ENCODE results near the gene TIFAB. TPM values are rescaled to one million over a fixed set of nuclear protein-coding genes. Genes with fewer than 3 reads are reported as not detected.

The TIFAB gene
- total RNA-seq, 1 donor from 2014 or later: not detected

DNA sequence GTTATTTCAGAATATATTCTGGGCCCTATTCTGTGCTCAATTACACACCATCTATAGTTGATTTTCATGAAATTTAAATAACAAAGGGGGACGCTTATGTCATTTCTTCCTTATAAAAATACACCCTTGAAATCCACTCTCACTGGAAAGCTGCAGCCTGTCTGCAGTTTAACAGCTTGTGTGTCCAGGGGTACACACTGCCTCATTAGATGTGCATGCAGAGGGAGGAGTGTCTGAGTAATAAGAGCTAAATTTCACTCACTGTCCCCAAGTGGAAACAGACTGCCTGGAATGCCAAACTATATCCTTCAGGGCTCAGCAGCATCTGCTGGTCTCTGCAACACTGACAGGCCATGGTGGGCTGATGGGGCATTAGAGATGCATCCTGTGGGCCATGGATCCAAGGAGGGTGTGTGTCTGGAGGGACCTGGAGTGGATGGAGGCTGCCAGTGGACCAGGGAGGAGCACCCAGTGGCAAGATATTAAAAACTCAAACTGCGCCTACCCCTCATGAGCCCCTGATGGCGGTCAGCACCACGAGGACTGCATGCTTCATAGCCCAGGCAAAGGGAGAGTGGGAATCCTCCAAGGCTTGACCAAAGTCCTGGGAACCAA lies 15.8 kb upstream of the TIFAB start:
- TF ChIP-seq POLR2A (IDR thresholded peaks at IDR 0.05) (no peak), POLR2AphosphoS5 (IDR thresholded peaks at IDR 0.05; ENCODE audit: insufficient read depth in 1 of 2, low read depth in 1 of 2) (no peak), CTCF (IDR thresholded peaks at IDR 0.05) (no peak)
- Histone ChIP-seq H3K36me3 (no peaks in the 10 kb centered on the region), H3K4me1 (no peaks in the 10 kb centered on the region), H3K27ac (no peak overlapping the region), H3K9me3 (no peaks in the 10 kb centered on the region), H3K27me3 (no peaks in the 10 kb centered on the region), H3K4me3 (no peak overlapping the region)
- DNase-seq (ENCODE audit: extremely low spot score in 2 of 2): no peak
- intact Hi-C loops (cut with DNase I): loop anchor here (5.0 kb wide), 1 partner anchor 84 kb away; no protein-coding TSS in a partner anchor

DNA sequence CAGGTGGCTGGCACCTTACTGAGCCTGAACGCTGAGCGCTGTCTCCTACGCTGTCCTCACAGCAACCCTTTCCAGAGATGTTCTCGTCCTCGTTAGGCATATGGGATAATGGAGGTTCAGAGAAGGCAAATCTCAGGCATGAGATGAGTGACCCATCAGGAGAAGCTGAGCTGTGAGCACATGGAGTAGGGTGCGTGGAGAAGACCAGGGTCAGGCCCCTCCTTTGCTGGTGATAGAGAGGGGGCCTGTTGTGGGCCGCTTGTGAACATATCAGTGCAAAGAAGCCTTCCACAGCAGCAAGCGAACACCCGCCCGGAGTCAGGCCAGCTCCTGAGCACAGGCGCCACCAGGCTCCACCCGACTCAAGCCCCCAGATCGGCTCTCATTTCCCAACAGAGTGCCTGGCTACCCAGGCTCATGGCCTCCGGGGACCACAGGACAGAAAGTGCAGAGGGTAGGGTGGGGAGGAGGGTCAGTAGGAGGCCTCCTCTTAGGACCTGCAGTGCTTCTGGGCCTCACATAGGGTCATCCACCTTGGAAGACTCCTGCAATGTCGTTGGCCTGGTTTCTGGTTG lies 15.0 kb upstream of the TIFAB start:
- no peak for DNase-seq (ENCODE audit: extremely low spot score in 2 of 2)
- no peaks in the 10 kb centered on the region for H3K9me3 ChIP-seq
- H3K4me1 ChIP-seq: no peaks in the 10 kb centered on the region
- intact Hi-C loops (cut with DNase I): loop anchor here (5.0 kb wide), 1 partner anchor 85 kb away; no protein-coding TSS in a partner anchor
- H3K4me3 ChIP-seq: no peak overlapping the region
- no peaks in the 10 kb centered on the region for H3K27me3 ChIP-seq
- no peak overlapping the region for H3K27ac ChIP-seq
- no peaks in the 10 kb centered on the region for H3K36me3 ChIP-seq
- TF ChIP-seq CTCF (IDR thresholded peaks at IDR 0.05) (no peak), POLR2AphosphoS5 (IDR thresholded peaks at IDR 0.05; ENCODE audit: insufficient read depth in 1 of 2, low read depth in 1 of 2) (no peak)

- H3K27ac ChIP-seq: no peak overlapping the region
- H3K36me3 ChIP-seq: no peaks in the 10 kb centered on the region
- intact Hi-C loops (cut with DNase I): loop anchor here (5.0 kb wide), 1 partner anchor 86 kb away; no protein-coding TSS in a partner anchor
- H3K27me3 ChIP-seq: no peaks in the 10 kb centered on the region
- H3K4me1 ChIP-seq: no peaks in the 10 kb centered on the region
- DNase-seq (ENCODE audit: extremely low spot score in 2 of 2): no peak
- peak overlapping the region in 1 of 2 donors; percentile 32 for H3K4me3 ChIP-seq
- no peaks in the 10 kb centered on the region for H3K9me3 ChIP-seq
- TF ChIP-seq CTCF (IDR thresholded peaks at IDR 0.05): peak; percentile 60 to 89 (median 81)
- no peak for TF ChIP-seq POLR2A (IDR thresholded peaks at IDR 0.05)
- TF ChIP-seq POLR2AphosphoS5 (IDR thresholded peaks at IDR 0.05; ENCODE audit: insufficient read depth in 1 of 2, low read depth in 1 of 2): no peak
Measured at GRCh38 chr5:135466178-135467050, 14.3 kb upstream of the TIFAB start.

DNA sequence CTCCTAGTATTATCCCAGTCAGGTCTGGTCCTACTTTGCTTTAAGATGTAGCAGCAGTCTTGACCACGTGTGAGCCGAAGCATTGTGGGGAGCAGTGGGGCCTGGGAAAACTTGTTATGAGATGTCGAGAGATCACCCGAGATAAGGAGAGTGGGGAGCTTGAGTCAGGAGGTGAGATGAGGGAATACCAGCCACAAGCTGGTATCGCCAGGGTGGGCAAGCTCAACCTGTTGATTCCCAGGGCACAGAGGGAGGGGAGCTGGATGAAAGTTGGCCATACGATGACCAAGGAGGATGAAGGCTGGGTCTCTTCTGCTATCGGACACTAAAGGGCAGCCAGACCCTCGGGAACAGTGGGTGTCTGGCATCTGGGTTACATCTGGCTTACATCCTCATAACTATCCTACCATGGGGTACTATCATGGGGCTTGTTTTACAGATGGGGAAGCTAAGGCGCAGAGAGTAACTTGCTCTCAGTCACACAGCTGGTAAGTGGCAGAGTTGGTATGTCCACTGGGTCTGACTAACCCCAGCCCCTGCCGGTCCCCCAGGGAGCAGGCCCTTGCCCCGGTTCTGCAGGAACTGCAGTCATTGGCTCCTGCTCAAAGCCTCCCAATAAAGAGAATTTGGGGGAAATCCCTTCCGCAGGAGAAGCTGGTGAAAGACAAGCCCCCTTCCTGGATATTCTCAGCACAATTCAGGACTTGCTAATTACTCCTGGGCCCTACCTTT lies 13.4 kb upstream of the TIFAB start:
- H3K36me3 ChIP-seq: no peaks in the 10 kb centered on the region
- no peaks in the 10 kb centered on the region for H3K9me3 ChIP-seq
- intact Hi-C loops (cut with DNase I): loop anchor here (5.0 kb wide), 1 partner anchor 87 kb away; no protein-coding TSS in a partner anchor
- no peak overlapping the region for H3K27ac ChIP-seq
- no peaks in the 10 kb centered on the region for H3K4me1 ChIP-seq
- H3K27me3 ChIP-seq: no peaks in the 10 kb centered on the region
- H3K4me3 ChIP-seq: no peak overlapping the region
- no peak for TF ChIP-seq POLR2A (IDR thresholded peaks at IDR 0.05)
- TF ChIP-seq CTCF (IDR thresholded peaks at IDR 0.05): no peak
- no peak for DNase-seq (ENCODE audit: extremely low spot score in 2 of 2)
